Measurements from ENCODE around the gene NAPG.
"Not testable (repeated sequence)": the region's sequence is repeated elsewhere in the genome, so short reads cannot be mapped to it uniquely, and the experiment has no call there.

Gene NAPG

DNA sequence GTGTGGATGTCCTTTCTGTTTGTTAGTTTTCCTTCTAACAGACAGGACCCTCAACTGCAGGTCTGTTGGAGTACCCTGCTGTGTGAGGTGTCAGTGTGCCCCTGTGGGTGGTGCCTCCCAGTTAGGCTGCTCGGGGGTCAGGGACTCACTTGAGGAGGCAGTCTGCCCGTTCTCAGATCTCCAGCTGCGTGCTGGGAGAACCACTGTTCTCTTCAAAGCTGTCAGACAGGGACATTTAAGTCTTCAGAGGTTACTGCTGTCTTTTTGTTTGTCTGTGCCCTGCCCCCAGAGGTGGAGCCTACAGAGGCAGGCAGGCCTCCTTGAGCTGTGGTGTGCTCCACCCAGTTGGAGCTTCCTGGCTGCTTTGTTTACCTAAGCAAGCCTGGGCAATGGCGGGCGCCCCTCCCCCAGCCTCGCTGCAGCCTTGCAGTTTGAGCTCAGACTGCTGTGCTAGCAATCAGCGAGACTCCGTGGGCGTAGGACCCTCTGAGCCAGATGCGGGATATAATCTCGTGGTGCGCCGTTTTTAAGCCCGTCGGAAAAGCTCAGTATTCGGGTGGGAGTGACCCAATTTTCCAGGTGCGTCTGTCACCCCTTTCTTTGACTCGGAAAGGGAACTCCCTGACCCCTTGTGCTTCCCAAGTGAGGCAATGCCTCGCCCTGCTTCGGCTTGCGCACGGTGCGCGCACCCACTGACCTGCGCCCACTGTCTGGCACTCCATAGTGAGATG lies 52.2 kb downstream of the NAPG start:
- not testable (repeated sequence) for DNase-seq (ENCODE audit: extremely low read depth in 1 of 2, low read depth in 1 of 2)

DNA sequence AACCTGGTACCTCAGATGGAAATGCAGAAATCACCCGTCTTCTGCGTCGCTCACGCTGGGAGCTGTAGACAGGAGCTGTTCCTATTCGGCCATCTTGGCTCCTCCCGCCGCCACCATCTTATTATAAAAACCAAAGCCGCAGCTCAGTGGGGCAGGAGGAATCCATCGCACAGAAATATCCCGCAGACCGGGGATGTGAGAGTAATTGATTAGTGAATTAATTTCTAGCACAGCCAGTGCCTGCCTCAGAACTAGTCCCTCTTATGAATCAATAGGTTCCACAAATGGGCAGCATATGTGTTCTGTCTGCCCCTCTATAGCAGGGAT lies 52.7 kb downstream of the NAPG start:
- DNase-seq (ENCODE audit: extremely low read depth in 1 of 2, low read depth in 1 of 2) = not testable (repeated sequence)

DNA sequence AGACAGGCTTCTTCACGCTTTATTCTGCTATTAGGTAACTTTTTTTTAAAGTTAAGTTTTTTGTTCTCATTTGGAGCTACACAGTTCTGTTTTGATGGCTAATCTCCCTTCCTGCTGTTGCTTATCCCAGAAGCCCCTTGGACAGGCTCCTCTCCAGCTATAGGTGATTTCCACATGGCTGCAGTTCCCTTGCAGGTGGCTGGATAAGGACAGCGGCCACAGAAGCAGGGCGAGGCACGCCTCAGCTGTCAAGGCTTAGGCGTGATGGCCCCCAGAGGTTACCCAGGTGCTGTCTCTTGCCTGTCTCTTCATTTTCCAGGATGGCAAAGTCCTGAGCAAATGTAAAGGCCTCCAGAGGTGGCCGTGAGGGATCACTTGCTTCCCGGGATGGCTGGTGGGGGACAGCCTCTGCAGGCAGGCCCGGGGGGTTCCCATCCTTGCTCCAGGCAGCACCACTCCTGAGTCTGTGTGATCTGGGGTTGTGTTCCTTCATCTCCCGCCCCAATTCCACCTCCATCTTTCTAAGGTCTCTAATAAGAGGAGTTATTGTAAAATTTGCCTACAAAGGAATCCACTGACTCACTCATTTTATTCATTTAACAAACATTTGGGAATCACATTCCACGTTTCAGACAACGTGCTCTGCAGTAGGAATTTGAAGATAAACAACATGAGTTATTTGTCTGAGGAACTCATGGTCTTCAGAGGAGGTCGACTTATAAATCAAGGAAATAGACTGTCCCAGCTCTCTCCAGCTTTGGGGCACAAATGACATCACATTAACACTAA lies 53.4 kb downstream of the NAPG start:
- DNase-seq (ENCODE audit: extremely low read depth in 1 of 2, low read depth in 1 of 2) = no peak

- DNase-seq (ENCODE audit: extremely low read depth in 1 of 2, low read depth in 1 of 2) = no peak
Observed at GRCh38 chr18:10580215-10580614, 54.4 kb downstream of the NAPG start.

DNA sequence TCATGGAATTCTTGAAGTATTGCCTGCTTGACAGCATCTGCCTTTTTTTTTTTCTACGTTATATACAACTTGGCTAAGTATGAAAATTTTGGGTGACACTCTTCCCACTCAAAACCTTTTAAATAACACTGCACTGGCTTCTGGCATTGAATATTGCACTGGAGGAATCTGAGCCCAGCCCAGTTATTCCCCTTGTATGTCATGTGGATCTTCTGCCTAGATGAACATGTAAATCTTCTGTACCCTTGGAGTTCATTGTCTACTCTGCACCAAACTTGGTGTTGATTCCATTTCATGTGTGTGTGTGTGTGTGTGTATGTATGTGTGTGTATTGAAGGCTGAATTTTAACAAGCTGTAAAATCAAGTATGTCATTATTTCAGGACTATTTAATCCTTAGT lies 59.4 kb downstream of the NAPG start:
- no peak for DNase-seq (ENCODE audit: extremely low read depth in 1 of 2, low read depth in 1 of 2)

DNA sequence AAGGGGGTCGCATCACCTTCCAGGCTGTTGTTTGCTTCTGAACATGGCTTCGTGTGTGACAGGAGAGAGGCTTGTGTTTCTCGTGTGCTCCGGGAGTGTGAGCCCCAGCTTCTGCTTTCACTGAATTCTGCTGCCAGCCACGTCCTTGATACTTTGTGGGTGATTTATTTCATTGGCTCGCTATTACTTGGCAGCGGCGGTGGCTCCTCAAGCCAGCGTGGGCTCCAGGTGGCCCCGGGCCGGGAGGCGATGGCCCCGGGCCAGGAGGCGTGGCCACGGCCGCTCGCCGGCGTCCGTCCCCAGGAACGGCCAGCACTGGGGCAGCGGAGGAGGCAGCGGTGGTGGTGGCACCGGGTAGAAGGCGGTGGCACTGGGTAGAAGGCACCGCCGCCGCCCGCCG lies 63.1 kb downstream of the NAPG start:
- DNase-seq (ENCODE audit: extremely low read depth in 1 of 2, low read depth in 1 of 2) = no peak

DNA sequence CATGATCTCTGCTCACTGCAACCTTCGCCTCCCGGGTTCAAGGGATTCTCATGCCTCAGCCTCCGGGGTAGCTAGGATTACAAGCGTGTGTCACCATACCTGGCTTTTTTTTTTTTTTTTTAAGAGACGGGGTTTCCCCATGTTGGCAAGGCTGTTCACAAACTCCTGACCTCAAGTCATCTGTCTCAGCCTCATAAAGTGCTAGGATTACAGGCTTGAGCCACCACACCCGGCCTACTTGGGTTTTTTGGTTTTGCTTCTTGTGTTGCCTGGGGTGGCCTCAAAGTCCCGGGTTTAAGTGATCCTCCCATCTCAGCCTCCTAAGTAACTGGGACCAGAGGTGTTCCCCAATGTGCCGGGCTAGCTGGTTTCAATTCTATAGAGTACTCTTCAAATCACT lies 64.6 kb downstream of the NAPG start:
- no peak for DNase-seq (ENCODE audit: extremely low read depth in 1 of 2, low read depth in 1 of 2)

DNA sequence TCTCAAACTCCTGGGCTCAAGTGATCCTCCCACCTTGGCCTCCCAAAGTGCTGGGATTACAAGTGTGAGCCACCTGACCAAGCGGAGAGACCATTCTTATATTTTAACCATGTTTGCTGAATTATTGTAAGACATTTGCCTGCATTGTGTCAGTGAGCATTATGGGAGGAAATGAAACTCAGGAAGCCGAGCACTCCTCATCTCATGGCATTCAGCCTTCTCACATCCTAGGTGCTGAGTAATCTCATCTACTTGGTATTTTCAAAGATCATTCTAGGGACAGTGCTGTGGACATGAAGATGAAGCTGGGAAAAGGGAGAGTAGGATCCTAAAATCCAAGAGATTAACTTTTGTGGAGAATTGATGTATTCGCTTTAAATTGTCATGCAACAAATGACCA lies 66.1 kb downstream of the NAPG start:
- no peak for DNase-seq (ENCODE audit: extremely low read depth in 1 of 2, low read depth in 1 of 2)

DNA sequence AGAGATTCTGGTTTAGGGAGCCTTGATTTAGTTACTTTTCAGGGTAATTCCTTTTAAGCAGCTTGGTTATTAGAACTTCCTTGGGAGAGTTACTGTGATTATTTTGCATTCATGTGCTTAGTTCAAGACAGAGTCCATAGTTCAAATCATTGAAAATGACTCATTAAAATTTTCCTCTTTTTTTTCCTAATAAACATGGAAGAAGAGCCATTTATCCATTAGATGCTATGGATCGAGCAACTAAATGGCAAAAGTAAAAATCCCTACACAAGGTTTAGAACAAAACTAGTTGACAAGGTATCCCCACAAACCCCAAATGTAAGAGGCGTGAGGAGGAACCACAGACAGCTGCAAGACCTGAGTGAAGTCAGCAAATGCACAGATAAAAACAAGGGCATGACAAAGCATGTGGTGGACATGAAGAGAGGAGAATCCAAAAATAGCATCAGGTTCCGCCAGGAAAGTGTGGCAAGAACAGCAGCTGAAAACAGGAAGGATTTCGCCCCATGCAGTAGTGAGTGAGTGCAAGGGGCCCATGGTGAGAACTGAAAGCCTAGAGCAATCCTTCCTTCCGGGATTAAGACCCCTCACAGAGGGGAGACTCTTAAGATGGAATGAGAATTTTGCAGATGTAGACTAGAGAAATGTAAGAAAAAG lies 67.7 kb downstream of the NAPG start:
- DNase-seq (ENCODE audit: extremely low read depth in 1 of 2, low read depth in 1 of 2) = not testable (repeated sequence)

- DNase-seq (ENCODE audit: extremely low read depth in 1 of 2, low read depth in 1 of 2) = not testable (repeated sequence)
Observed at GRCh38 chr18:10595917-10596316, 70.1 kb downstream of the NAPG start.

DNA sequence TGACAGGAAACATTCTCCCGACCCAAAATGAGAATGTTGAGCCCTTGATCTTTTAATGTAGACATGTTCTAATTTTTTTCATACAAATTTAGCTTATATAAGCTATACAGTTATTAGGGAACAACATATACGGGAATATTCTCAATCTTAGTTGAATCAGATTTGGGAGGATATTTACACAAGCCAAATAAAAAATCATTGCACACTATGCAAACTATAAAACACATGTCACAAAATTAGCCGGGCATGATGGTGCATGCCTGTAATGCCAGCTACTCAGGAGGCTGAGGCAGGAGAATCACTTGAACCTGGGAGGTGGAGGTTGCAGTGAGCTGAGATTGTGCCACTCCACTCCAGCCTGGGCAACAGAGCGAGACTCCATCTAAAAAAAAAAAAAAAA lies 71.9 kb downstream of the NAPG start:
- DNase-seq (ENCODE audit: extremely low read depth in 1 of 2, low read depth in 1 of 2) = not testable (repeated sequence)

GRCh38 chr18:10600701-10601100 lies 74.9 kb downstream of the NAPG start:
- DNase-seq (ENCODE audit: extremely low read depth in 1 of 2, low read depth in 1 of 2) = not testable (repeated sequence)

Measured in stimulated activated CD8-positive, alpha-beta memory T cell treated with anti-CD3 and anti-CD28 coated beads, Interleukin-7, amount 100 ng/mL, for 48 hours (primary cell).